ACHN (cell line): Measurements from ENCODE around the gene PAX8.

Source experiments
- DNase-seq: peaks from one replicate; pipeline ENCODE4 v3.0.0-alpha.2; 2015
- in situ Hi-C: cut with HindIII; loops from 2 replicates; pipeline ENCODE4 v1.10.0; 2017; ENCODE audit warnings: low sequenced_read_pairs, low pct_ligation_motif_present, low pct_unique_long_range_greater_than_20kb

PAX8 gene

DNA sequence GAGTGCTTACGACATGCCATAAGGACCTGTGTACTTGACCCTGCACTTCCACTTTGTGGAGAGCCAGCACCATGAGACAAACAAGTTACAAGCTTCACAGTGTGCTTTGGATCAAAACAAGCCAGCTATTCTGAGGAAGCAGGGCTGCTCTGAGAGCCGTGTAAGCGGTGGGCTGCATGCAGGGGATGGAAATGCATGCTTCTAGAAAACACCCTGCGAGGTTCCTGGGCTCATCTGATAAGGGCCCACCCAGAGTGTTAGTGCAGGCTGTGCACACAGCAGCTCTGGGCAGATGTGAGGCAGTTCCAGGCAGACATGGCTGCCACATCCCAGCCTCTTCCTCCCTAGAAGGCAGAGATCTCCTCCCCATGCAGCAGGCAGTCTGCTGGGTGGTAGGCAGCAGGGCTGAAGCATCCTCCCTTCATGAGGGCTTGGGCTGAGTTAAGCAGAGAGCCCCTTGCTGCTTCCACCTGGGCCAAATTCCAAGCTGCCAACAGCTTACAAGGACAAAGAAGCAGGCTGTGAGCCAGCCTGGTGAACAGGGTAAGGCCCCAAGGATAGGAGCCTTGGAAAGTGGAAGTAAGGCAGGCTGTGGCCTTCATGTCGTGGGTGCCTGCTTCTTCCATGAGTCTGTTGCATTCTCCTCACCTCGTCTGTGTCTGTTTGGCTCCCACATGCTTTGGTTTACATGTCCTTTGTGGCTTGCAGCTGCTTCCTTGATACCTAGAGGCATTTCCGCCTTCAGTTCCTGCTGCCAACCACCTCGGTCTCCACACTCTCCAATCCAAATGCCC lies 97.3 kb downstream of the PAX8 start:
- no peak for DNase-seq
- in situ Hi-C loops: no loop called here

DNA sequence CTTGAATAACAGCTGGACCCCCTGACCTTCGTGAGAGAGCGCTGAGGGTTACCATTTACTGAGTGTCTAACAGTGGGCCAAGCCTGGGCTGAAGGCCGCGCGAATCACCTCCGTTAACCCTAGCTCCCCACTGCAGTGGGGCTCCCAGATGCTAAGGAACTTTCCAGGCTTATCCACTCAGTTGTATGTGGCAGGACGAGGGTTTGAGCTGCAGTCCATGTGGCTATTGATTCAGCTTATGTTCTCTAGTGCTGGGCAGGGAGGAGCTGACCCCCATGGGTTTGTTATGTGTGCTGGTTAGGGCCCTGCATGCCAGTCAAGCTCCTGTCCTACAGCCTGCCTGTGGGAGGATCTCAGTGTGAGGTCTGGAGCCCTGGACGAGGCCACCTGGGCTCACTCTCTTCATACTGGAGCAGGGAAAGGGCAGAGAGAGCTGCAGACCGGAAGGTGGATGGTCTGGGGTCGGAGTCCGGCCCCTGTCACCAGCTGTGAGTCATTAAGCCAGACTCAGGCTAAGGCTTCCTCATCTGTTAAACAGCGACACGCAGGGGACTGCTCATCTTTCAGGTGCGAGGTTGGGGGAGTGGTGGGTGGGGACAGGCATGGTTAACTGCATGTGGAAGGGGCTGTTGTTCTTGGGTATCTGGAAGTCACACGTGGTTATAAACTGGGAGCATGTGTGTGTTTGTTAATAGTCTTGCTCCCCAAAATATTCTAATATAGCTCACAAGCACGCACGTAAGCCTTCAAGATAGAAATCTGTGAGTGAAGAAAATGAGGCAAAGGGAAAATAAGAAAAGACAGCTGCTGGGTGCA lies 98.4 kb downstream of the PAX8 start:
- in situ Hi-C loops: no loop called here

DNA sequence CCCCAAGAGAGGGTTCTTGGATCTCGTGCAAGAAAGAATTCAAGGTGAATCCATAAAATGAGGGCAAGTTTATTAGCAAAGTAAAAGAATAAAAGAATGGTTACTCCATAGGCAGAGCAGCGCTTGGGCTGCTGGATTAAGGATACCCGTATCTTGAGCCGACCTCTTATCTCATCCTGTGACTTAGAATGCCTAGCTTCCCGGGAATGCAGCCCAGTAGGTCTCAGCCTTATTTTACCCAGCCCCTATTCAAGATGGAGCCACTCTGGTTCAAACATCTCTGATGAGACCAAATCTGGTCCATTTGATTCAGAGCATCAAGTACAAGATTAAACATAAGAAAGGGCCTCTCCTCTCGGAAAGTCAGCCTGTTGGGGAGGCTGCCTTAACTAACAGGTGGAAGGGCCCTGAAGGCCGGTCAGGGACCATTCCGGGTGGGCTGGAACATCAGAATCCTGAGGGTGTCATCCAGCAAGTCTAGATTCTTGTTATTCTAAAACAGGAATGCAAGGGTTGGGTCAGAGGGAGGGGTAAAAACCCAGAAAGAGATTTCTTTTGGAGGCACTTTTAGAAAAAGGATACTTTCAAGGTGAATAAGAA lies 99.2 kb downstream of the PAX8 start:
- in situ Hi-C loops: no loop called here
- DNase-seq: no peak

More for the DNA sequence above, 98.4 kb downstream of the PAX8 start:
- no peak for DNase-seq

DNA sequence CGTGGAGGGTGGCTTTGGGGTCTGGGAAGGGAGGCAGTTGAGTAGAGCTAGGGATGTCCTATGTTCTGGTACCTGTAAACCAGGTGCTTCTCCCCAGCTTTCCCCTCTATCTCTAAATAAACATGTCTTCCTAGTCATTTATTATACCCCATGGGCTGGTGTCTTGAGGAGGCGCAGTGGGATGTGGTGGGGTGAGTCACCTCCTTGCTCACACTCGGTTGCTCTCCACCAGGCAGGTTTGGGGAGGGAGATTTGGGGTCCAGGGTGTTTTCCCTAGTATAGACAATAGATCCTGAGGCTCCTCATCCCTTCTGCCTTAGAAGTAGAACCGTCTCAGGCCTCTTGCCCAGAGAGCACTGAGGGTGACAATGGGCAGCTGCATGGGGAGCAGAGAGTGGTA lies 99.8 kb downstream of the PAX8 start:
- no peak for DNase-seq
- in situ Hi-C loops: no loop called here

DNA sequence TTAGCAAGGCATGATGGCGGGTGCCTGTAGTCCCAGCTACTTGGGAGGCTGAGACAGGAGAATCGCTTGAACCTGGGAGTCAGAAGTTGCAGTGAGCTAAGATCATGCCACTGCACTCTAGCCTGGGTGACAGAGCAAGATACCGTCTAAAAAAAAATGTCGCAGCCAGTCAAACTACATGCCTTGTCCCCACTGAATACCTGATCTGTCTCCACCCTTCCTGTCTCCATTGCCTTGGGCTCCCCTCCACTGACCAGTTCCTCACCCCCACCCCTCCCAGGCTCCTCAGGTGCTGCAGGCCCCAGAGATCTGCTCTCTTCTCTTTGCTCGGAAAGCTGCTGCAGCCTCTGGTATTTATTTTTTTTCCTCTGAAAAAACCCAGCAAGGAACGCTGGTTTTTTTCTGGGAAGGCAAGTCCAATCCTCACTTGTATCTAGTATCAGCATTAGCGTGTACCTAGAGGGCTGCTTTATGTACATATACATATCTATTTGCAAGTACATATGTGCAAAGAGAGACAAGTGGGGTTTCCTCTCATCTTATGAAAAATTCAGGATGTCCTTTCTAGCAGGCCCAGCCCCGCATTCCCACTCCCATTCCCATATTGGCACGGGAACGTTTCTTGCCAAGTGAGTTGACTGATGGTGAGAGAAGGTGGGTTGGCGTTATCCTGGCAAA lies 100.5 kb downstream of the PAX8 start:
- DNase-seq: no peak
- in situ Hi-C loops: no loop called here

DNA sequence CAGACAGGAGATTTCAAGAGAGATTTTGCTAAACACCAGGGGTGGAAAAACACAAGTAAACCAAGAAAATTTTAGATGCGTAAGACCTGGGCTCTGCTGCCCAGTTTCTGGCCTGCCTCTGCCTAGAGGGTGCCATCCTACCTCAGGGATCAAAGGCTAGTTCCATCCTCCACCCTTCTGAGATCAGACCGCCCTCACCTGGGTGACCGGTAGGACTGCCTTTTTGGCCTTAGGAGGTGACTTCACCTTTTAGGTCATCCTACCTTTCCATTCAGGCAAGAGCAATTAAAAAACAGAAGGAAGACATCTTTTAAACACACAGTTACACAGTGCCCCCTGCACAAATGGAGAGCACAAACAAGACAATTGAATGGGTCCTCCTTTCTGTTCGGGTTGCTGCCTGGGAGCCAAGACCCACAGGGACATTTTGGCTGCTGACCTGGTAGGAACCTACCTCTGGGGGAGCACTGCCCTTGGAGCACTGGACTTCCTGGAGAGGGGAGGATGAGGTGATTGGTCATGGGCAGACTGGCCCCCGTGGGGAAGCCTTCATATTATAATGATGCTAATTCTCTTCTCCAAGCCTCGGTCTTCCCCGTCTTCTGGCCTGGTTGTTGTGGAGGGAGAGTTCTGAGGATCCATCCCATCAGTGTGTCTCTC lies 101.9 kb downstream of the PAX8 start:
- no peak for DNase-seq
- in situ Hi-C loops: no loop called here

DNA sequence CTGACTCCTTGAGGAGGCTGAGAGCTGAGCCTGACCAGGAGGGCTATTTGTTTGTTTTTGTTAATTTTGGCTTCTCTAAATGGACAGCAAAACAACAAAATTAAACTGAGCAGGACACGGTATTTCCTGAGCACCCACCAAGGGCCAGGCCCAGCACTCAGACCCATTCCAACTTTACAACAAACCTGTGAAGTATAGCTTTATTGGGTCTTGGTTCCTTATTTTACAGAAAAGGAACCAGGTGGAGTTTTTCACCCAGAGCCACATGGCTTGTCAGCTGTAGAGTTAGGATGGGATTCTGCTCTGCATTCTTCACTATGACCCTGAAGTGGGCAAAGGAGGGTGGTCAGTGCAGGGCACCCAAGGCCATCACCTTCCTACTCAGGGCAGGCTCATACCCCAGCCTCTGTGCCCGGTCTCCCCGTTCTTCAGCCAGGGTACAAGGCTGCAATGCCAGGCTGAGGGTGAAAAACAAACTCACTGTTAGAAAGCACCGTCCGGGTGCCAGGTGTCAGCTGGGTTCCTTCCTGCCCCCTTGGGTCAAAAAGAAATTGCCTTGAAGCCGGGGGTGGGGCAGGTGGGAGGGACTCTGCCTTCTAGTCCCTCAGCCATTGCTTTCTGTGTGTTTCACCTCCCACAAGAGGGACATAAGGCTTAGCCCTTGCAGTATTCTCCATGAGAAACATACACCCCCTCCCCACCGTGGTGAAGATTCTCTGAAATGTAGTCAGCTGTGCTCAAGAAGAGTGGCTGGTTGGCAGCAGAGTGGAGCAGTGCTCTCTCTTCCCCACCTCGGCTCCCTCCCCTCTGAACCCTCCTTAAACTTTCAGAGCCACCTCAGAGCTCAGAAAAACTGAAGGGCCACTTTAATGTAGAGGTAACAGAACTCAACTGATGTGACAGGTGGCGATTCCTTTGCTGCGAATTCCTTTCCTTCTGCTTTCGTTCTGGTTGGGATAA lies 102.7 kb downstream of the PAX8 start:
- no peak for DNase-seq
- in situ Hi-C loops: no loop called here

DNA sequence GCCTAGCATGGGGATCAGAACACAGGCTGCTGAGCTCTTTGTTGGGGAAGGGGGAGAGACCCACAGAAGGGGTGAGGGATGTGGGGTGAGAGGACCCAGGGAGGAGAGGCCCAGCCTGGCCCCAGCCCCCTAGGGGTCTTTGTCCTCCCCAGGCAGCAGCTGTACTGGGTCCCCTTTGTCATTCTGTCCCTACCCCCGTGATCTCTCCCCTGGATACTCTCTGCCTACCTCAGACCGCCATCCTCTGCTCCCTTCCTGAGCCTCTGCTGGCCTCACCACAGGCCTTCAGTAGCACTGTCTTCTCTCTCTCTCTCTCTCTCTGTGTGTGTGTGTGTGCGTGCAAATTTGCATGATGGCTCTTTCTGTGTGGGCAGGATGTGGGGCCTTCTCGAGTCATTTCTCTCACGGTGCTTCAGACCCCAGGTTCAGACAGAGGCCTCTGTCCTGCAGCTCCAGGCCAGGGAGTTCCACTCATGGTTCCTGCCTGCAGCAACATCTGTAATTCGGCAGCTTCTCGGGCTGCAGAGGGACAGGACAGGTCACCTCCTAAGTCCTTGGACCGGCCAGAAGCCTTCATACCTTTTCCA lies 103.6 kb downstream of the PAX8 start:
- DNase-seq: no peak
- in situ Hi-C loops: no loop called here

DNA sequence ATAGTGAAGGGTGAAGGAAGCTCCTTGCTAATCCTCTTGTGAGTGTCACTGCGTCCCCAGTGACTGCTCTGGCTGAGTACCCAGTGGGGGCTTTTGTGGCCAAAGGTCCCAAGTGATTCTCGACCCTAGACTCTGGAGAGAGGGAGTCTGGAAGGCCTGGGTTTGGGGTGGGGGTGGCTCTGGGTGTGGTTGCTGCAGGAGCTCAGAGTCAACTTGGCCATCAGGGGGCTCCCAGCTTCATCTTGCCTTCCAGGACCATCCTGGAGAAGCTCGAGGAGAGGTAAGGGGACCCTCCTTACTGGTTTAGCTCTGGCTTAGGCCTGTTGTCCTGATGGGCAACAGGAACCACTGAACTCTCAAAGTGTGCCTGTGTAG lies 104.4 kb downstream of the PAX8 start:
- DNase-seq: no peak
- in situ Hi-C loops: no loop called here

DNA sequence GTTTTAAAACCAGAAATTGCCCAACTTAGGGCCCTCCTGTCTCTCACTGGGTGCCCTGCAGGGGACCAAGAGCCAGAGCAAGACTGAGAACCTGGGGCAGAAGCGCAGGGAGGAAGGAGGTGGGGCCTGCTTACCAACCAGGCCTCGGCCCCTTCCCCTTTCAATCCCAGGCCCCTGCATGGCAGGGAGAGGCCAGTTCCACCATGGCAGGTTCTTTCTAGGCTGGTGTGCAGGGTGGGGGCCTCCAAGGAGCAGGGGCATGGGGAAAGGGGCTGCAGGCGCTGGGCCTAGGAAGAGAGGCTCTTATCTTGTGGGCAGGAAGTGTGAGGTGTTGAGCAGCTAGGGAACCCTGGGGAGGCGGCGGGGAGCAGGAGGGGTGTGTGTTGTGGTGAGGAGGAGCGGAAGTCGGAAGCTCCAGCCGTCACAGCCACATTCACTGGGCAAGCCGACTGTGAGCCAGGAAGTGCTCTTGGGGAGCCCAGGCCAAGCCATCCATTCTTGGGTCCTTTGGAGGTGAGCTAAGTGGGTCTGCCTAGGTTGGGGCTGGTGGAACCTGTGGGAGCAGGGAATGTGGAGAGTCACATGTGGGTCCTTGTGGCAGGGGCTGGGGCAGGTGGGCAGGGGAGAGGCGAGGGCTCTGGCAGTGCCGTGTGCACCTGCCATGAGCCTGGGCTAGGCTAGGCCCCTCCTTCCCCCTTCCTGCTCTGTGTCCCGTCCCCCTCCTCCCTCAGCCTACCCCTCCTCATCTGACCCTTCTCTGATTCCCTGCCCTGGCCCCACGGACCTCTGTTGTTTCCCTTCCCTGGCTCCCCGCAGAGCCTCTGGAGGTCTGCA lies 105.0 kb downstream of the PAX8 start, which contains the start of gene PSD4:
PSD4 (plus strand) TSS at position 430 of the 834 bp plus-strand sequence. CDS start 8,486 bp downstream, outside the sequence.
- in situ Hi-C loops: no loop called here
- no peak for DNase-seq

DNA sequence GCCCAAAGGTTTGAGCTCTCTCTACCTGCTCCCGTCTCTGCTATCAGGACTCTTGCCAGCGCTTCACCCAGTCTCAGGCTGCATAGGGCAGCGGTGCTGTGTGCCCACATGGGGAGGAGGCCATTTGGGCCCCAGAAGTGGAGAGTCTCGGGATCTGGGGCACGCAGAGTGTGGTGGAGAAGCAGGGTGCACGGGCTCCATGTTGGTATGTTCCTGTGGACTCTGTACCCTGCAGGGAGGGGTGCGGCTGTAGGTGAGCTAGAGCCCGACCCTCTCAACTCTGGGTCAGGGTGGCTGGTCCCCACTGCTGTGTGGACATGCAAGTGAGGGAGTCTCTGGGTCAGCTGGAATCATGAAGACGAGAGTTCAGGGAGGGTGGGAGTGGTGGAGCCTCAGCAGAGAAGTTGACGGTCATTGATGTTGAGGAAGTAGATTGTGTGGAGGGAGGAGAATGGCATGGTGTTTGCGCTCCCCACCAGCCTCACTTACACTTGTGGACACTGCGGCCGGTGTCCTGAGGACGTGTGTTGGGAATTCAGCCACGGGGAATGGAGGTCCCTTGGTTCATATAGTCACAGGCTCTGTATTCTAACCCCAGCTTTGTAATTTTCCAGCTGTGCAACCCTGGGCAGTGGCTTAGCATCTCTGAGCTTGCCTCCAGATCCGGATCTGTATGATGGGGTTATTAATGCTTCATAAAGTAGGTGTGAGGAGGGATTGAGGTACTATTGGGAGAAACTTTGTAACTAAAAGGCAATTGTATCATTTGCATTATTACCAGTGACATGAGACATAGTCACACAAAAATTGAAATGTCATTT lies 105.8 kb downstream of the PAX8 start:
- in situ Hi-C loops: no loop called here

DNA sequence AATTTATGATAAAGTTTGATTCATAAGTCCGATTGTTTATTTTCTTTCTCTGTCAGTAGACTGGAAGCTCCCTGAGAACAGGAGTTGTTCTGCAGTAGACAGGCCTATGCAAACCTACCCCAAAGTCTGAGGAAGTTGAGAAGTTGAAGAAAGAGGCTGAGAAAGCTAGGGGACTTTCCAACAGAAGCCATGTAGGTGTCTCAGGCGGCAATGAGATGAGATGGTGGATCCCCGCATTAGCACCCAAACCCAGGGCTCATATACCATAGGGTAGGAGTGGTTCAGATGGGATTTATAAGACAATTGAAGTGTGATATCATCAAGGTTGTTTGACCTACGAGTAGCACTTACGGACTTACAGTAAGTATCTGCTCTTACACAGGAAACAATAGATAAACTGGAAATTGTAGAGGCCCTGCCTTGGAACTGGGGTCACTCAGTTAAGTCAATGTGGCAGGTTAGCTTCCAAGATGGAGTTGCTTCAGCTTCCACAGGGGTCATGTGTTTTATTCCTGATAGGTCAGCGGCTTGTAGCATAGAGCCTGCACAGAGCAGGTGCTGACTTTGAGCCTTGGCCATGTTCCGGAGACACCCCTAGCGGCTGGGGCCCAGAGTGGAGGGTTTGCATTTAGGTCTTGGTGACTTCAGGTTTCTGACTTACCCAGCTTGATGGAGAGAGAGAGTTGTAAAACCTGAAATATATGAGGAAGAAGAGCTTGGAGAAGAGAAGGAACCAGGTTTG lies 107.2 kb downstream of the PAX8 start:
- in situ Hi-C loops: no loop called here

More for the DNA sequence above, 105.8 kb downstream of the PAX8 start:
- no peak for DNase-seq

DNA sequence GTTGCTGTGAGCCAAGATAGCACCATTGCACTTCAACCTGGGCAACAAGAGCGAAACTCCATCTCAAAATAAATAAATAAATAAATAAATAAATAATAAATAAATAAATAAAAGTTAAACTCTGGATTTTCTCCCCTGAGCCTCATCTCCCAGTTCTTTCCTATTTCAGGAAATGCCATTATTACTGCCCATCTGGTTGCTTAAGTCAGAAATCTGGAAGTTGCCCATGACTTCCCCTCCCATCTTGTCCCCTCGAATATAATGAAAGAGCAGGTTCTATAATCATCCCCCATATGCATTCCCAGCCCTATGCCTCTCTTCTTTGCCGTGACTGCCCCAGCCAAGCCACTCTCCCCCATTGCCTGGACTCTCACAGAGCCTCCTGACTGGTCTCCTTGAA lies 109.1 kb downstream of the PAX8 start:
- in situ Hi-C loops: no loop called here
- no peak for DNase-seq

More for the DNA sequence above, 107.2 kb downstream of the PAX8 start:
- no peak for DNase-seq

DNA sequence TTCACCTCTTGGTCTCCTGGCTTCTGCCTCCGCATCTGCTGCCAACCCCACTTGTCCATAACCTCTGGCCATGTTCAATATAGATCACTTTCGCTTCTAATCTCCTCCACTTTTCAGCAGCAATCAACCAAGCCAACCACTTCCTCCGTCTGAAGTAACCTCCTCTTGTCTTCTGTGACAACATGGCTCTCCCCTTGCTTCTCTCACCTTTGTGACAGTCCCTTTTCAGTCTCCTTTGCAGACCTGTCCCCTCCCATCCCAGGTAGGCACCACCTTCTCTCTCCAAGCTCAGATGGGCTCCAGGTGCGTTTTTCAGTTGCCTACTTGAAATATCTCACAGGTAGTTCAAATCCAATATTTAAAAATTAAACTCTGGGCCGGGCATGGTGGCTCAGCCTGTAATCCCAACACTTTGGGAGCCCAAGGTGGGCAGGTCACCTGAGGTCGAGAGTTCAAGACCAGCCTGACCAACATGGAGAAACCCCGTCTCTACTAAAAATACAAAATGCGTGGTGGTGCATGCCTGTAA lies 109.7 kb downstream of the PAX8 start:
- in situ Hi-C loops: no loop called here

DNA sequence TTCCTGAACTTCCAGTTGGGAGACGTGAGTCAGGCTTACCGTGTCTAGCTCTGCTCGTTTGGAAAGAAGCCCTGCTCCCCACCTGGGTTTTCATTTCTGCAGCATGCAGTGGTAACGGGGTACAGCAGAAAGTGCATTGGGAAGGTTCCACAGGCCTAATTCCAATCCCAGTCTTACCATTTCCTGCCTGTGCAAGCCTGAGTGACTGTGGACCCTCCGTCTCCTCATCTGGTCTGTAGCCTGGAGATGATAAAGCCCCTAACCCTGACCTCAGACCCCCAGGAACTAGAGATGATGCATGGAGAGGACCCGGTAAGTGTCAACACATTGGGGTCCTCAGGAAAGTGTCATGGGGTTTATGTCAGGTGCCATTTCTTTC lies 110.8 kb downstream of the PAX8 start:
- DNase-seq: no peak
- in situ Hi-C loops: no loop called here

More for the DNA sequence above, 109.7 kb downstream of the PAX8 start:
- DNase-seq: no peak
